ENCODE measurements around the gene ABCB1. TPM values are rescaled to one million over a fixed set of nuclear protein-coding genes. Genes with fewer than 3 reads are reported as not detected.
"Not testable (repeated sequence)": the region's sequence is repeated elsewhere in the genome, so short reads cannot be mapped to it uniquely, and the experiment has no call there.

ABCB1 gene
- total and polyA plus RNA-seq, 2 of the 13 experiments (the other 11 are each of a cell fraction or from before 2014, with no cell fraction given): 42.8 to 52.6 TPM

DNA sequence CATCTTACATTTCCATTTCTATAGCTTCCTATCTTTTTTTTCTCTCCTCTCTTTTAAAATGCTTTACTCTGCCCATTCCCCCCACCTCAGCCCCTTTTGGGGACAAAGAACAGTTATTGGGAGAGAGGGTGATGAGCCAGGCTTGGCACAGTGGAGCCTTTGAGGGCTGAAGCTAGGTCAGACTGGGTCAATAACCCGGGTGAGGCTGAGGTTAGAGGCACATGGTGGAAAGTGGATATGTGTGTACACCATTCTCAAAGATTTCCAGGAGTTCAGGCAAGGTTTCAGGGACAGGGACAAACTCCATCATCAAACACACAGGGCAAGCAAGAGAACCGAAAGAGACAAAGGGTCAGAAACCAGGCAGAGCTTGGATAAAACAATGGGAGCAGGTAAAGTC, 136.7 kb downstream of the ABCB1 start (continued):
- TF ChIP-seq, protein P1, sequence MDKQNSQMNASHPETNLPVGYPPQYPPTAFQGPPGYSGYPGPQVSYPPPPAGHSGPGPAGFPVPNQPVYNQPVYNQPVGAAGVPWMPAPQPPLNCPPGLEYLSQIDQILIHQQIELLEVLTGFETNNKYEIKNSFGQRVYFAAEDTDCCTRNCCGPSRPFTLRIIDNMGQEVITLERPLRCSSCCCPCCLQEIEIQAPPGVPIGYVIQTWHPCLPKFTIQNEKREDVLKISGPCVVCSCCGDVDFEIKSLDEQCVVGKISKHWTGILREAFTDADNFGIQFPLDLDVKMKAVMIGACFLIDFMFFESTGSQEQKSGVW (CRISPR knock-in tag; IDR thresholded peaks at IDR 0.05; ENCODE audit: borderline replicate concordance): no peak
- TF ChIP-seq ZNF891 (CRISPR knock-in tag; IDR thresholded peaks at IDR 0.05) (no peak), ZBTB1 (CRISPR knock-in tag; IDR thresholded peaks at IDR 0.05; ENCODE audit: borderline replicate concordance) (no peak), ZNF124 (CRISPR knock-in tag; IDR thresholded peaks at IDR 0.05) (0 out of 2 replicates have a peak, but pooled peaks have one; percentile 38), TCF7 (IDR thresholded peaks at IDR 0.05; ENCODE audit: low read depth) (peak; percentile 72), XRCC5 (optimal IDR thresholded peaks at IDR 0.05; ENCODE audit: low read length) (peak; percentile 52), ZC3H13 (CRISPR knock-in tag; IDR thresholded peaks at IDR 0.05) (no peak), SNAI1 (CRISPR knock-in tag; IDR thresholded peaks at IDR 0.05; ENCODE audit: borderline replicate concordance) (no peak)
- TF ChIP-seq, protein P2, sequence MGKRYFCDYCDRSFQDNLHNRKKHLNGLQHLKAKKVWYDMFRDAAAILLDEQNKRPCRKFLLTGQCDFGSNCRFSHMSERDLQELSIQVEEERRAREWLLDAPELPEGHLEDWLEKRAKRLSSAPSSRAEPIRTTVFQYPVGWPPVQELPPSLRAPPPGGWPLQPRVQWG (CRISPR knock-in tag; IDR thresholded peaks at IDR 0.05; ENCODE audit: borderline replicate concordance, low read depth): no peak
- TF ChIP-seq, protein P3, sequence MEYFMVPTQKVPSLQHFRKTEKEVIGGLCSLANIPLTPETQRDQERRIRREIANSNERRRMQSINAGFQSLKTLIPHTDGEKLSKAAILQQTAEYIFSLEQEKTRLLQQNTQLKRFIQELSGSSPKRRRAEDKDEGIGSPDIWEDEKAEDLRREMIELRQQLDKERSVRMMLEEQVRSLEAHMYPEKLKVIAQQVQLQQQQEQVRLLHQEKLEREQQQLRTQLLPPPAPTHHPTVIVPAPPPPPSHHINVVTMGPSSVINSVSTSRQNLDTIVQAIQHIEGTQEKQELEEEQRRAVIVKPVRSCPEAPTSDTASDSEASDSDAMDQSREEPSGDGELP (IDR thresholded peaks at IDR 0.05; ENCODE audit: borderline replicate concordance, low read depth): no peak; the same call in 1 of the 2 replicates
- TF ChIP-seq, protein P4, sequence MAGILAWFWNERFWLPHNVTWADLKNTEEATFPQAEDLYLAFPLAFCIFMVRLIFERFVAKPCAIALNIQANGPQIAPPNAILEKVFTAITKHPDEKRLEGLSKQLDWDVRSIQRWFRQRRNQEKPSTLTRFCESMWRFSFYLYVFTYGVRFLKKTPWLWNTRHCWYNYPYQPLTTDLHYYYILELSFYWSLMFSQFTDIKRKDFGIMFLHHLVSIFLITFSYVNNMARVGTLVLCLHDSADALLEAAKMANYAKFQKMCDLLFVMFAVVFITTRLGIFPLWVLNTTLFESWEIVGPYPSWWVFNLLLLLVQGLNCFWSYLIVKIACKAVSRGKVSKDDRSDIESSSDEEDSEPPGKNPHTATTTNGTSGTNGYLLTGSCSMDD (CRISPR knock-in tag; IDR thresholded peaks at IDR 0.05): no peak

DNA sequence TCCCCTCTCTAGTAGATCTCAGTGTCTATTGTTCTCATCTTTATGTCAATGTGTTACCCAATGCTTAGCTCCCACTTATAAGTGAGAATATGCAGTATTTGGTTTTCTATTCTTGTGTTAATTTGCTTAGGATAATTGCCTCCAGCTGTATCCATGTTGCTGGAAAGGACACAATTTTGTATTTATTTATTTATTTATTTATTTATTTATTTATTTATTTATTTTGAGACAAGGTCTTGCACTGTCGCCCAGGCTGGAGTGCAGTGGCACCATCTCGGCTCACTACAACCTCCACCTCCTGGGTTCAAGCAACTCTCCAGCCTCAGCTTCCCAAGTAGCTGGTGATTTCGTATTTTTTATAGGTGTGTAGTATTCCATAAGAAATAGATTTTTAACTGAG, 140.2 kb downstream of the ABCB1 start:
- intact Hi-C loops (cut with micrococcal nuclease; ENCODE audit: unreplicated experiment): loop anchor here (5.0 kb wide), 1 partner anchor 37 kb away; no protein-coding TSS in a partner anchor
- H2AFZ ChIP-seq (ENCODE audit: low read length); H3K9ac ChIP-seq (ENCODE audit: insufficient read depth, low read depth, low read length); ATAC-seq; H3K4me2 ChIP-seq (ENCODE audit: low read depth, low read length); FAIRE-seq; H3K27me3 ChIP-seq (ENCODE audit: control insufficient read depth in 1 of 2, insufficient read depth in 2 of 2, low read length in 2 of 2); H3K27ac ChIP-seq (ENCODE audit: extremely low read length, insufficient read depth, low read length); H3K9me3 ChIP-seq (ENCODE audit: low read length); POLR2A ChIA-PET; DNase-seq (ENCODE audit: low spot score); H3K4me3 ChIP-seq (replicated peaks in 1 of 3; ENCODE audit: insufficient read depth in 1 of 3, low read depth in 2 of 3, low read length in 3 of 3); in situ Hi-C loops (cut with HindIII; ENCODE audit: extremely low pct_ligation_motif_present, low pct_unique_long_range_greater_than_20kb); BruUV-seq (replicated peaks); H4K20me1 ChIP-seq (ENCODE audit: insufficient read depth, low read length); H3K79me2 ChIP-seq (ENCODE audit: insufficient read depth, low read length); CTCF ChIA-PET (ENCODE audit: low intra/inter-chr PET ratio, low total read pairs): not testable (repeated sequence)
- Histone ChIP-seq H3K4me1 (ENCODE audit: insufficient read depth, low read length) (peaks cover 60% of the 10 kb centered on the region), H3K36me3 (replicated peaks in 1 of 2; ENCODE audit: control insufficient read depth in 1 of 2, insufficient read depth in 2 of 2, low read length in 2 of 2) (peaks cover 0 to 20% of the 10 kb centered on the region in 2 experiments; a peak in 4 of 5 replicates)
- 98% methylated on average over 3 of the region's 3 CpGs for WGBS (ENCODE audit: low lambda C conversion rate)
